Putamen (tissue), 1 donor: Measurements from ENCODE around the gene RAB31.

Source experiments
- DNase-seq: peaks from one replicate; pipeline ENCODE4 v3.0.0-alpha.2; 2016; ENCODE audit warnings: low spot score

The RAB31 gene

DNA sequence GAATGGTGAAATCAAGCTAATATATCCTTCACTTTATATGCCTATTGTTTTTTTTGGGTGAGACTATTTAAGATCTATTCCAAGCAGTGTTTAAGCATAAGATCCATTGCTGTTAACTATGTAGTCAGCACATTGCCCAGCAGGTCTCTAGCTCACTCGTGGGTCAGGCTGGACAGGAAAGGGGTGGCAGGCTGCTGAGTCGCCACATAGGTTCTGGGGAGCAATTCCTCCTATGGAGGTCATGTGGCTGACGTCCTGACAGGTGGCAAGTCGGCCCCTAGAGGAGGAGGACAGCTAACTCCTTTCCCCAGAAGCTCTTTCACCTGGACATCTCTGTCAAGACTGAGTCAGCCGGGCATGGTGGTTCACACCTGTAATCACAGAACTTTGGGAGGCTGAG is 13.9 kb upstream of the RAB31 start:
- DNase-seq: no peak

DNA sequence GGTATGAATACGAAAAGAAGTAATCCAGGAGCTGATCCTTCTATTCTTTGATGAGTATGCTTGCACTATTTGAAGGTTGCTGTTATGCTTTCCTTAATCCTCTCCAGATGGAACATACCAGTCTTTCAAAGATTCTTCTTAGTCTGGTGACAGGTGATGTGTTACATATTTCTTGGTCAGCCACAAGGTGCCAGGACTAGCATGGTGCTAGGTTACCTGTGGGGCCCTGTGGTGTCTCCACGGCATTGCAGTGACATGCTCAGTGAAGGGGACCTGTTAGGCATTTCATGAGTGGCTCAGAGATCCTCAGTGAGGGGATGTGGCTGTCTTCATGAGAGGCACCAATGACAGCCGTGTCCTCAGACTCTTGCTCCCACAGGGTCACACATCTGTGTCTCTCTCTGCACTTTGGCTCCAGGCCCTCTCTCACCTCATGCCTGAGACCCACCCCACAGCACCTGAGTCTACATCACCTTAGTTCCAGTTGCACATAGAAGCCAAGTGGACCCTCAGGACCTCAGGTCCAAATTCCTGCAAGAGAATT is 13.1 kb upstream of the RAB31 start:
- no peak for DNase-seq

DNA sequence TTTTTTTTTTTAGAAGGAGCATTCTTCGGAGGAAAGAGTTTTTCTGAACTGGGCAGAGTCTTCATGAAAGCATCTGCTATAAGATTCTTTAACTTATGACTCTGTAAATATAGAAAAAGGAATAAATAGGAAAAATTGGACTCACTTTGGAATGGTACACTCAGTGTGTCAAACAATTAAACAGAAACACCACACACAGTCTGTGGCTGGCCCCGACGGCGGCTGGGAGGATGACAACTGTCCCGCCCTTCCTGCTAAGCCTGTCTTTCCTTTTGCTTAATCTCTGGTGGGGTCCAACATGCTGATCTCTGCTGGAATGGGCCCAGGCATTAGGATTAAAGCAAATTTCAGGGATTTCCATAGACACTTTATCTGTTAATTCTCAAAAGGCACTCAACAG is 12.5 kb upstream of the RAB31 start:
- DNase-seq: no peak

DNA sequence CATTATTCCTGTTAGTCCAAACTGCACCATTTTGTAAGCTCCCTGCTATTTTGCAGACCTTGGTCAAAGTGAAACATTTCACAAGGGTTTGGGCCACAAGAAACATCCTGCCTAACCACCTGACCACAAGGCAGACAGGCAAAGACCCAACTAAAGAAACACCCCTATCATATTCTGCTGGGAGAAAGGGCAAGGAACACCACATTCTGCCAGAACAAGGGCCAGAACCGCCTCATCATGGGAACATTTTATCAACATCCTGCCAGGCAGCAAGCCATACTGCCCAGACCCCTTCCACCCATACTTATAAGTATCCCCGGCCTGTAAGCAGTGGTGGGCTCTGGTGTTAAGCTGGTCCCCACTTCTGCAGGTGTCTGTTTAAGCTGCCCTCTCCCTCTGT is 12.0 kb upstream of the RAB31 start:
- no peak for DNase-seq

DNA sequence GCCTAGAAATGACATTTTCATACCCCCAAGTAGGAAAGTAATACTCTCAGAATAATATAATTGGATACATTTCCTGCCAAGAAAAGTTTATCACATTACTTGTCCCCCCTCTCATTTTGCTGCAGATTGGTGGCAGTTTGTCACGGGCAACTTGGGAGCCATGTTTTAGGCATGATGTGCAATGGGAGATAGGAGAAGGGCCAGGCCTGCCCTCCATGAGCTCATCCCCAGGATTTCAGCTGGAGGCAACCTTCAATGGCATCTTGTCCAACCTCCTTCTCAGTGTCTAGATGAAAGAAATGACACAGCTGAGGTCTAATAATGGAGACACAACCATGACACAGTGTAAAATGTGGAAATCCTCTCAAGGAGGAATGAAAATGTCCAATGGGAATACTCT is 11.4 kb upstream of the RAB31 start:
- DNase-seq: no peak

DNA sequence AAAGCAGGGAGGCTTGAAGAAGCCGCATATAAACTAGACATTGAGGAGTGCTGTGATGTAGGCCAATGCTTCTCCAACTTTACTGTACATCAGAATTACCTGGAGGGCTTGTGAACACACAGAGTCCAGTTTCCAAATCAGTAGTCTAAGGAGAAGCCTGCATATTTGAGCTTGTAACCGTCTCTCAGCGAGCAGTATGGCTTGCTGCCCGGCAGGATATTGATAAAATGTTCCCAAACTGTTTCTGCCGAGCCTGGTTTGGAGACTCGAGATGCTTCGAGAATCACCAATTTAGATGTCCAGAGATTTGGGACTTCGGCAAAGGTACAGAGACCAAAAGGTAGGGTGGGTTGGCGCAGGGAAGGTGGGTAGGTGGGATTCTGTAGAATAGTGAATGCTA is 11.0 kb upstream of the RAB31 start:
- no peak for DNase-seq

DNA sequence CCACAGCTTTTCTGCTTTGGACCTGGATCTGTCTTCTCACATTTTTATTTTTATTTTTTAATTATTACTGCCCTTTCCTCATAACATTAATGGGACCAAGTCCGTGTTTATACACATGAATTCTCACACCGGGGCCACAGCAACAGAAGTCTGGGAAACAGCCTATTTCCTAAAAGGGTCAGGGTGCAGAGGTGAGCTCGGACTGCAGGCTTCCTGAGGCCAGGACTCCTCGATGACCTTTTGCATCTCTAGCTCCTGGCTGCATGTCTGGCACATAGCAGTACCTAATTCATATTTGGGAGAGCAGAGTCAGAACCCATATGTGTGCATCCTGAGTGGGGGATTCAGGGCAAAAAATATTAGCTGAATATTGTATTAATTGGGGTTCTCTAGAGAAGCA is 9.6 kb upstream of the RAB31 start:
- DNase-seq: no peak

DNA sequence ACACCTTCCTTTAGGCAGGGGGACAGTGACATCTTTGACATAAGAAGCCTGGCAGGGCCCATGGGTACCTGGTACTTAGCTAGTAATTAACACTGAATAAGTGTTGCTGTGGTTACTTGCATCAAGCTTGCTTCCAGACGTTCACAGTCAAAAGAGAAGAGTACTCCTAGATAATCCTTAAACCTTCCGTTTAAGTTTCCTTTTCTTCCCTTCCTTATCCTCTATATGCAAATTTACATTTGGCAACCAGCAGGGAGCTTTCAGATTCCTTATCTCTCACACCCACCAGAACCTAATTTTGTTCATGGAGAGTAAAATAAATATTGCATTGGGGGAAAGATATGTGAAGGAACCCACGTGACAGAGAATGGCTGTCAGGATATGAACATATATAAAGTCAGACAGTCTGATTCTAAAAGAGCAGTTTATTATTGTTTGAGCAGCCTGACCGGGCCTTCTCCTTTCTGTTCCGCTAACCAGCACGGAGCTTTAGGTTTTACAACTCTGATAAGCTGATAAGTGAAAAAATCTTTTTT is 7.8 kb upstream of the RAB31 start:
- no peak for DNase-seq

DNA sequence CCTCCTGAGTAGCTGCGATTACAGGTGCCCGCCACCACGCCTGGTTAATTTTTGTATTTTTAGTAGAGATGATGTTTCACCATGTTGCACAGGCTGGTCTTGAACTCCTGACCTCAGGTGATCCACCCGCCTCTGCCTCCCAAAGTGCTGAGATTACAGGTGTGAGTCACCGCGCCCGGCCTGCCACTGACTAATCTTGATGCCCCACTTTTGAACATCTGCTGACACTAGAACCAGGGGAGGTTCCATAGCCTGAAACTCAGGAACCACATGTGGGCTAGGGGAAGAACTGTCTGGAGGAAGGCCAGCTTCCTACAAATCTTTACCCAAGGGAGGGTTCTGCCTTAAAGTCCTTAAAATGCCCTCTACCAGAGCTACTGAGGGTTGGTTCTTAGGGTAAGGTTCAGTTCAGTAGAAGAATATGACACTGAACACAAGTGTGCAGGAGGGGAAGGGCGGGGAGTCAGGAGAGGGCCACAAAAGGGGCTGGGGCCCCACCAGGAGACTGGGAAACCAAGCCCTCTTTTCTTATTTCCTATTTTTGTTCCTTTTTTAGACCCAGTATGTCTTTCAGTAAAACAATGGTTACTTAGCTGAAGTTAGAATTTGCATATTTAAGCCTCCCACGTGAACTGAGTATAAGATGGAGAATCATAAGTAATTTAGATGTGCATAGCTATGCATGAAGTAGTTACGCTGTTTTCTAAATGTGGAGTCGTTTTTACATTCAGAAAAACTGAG is 6.3 kb upstream of the RAB31 start:
- DNase-seq: no peak

DNA sequence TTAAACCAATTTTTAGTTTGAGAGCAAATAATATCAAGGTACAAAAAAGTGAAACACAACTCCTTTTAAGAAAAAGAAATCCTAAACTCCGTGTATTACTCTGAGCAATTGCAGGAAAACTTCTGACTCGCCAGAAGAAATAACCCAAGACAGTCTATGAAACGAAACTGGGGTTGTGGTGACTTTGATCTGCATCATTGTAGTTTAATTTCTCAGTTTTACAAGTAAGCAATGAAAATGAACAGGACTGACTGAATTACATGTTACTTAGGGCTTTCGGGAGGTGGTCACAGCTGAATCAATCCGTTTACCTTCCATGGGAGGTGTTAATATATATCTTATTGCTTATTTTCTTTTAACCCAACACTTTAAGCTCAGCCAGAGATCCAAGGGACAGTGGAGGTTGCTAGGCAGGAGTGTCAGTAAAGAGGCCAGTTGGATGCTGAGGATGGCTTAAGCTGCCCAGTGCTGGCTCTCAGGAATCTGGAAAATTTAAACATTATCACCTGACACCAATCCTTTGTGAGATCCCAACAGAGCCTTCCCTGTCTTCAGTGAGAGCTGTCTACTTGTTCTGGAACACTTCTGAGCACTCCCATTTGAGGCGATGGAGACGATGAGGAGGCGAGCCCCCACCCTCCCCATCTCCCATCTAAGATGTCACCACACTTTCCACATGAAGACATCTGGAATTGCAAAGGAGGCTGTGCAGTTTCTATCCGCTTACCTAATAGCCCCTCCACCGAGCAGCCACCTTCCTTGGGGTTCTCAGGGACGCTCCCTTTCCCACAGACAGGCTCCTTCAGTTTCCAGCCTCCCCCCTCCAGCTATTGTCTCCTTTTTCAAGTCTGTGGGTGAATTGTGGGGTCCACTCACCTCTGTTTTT is 3.6 kb upstream of the RAB31 start:
- no peak for DNase-seq

DNA sequence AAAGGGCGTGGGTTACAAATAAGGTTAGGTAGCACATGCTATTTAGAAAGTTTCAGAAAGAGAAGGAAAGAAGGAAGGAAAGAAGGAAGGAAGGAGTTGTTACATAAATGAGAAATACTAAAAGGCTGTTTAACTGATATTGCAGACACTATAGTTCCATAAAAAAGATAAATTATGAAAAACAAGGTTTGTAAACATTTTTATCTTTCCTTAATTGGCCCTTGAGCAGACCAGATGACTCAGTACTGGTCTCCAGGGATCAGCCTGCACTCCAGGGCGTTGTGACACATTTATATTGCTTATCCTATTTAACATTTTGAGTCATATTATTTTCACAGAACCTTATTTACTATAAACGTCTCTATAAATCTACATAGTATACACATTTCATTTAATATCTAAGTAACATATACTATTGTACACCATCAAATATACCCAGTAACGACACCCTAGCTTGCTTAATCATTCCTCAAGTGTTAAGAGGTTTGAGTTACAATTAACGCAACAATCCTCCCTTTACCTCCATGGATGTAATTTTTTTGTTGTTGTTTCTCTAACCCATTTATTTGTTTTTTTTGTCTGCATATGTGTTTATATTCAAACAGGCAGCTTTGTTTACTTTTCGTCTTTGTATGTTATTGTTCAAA is 2.8 kb upstream of the RAB31 start:
- no peak for DNase-seq

DNA sequence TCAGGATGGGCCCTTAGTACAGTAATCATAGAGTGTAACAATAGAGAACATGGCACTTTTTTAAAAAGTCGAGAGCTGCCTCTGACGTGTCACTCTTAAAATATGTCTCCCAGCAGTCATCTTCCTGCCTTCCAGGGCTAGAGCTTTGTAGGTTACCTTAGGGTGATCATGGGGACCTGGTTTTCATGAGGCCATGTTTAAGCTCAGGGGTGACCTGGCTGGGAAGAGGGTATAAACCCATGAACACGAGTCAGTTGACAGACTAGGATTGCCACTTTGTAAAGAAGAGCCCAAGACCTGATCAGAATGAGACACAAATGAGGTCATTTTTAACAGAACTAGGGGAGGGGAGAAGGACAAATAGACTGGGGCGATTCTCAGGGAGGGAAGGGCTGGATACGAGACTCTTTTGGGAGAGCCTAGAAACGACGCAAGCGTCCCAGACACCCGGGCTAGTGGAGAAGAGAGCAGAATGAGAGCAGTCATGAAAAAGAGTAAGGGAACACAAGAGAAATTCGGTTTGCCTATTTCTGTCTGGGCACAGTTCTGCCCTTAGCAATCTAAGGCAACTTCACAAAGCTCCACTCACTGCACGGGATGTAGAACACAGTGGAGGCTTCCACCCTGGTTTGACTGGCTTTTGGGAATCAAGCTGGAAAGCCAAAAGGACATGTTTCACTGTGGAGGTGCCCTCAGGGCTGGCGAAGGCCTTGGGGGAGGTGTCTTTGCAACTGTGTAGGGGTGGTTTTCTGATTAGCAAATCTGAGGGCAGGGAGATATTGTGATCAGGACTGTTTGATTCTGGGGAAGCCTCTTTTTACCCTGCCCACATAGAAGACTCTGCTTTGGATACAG is 1.8 kb upstream of the RAB31 start:
- DNase-seq: no peak

DNA sequence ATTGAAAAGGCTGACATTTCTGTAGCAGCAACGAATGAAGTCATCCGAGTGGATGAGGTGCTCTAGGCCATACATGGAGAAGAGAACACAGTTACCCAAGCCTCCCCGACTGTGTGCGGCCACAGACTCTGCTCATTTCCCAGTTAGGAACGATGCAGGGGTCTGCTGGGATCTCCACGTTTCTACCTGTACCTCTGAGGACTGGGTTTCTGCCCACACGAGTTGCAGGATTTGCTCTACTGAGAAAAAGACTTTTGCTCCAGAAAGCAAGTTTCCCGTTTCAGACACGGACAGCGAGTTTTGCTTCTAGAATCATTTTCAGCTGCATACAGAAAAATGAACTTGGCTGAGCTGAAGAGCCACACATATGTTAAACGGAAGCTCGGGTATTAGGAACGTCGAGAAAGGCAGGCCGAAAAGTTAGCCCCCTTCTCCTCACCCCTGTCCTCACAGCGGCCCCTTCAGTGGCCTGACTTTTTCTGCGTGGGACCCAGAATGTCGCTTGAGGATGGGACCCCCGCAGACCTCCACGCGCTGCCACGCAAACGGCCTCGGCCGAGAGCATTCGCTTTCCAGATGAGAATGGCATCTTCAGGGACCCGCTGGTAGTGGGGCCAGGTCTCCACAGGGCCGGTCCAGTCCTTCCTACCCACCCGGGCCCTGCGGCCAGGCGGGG is 582 bp upstream of the RAB31 start:
- DNase-seq: no peak

DNA sequence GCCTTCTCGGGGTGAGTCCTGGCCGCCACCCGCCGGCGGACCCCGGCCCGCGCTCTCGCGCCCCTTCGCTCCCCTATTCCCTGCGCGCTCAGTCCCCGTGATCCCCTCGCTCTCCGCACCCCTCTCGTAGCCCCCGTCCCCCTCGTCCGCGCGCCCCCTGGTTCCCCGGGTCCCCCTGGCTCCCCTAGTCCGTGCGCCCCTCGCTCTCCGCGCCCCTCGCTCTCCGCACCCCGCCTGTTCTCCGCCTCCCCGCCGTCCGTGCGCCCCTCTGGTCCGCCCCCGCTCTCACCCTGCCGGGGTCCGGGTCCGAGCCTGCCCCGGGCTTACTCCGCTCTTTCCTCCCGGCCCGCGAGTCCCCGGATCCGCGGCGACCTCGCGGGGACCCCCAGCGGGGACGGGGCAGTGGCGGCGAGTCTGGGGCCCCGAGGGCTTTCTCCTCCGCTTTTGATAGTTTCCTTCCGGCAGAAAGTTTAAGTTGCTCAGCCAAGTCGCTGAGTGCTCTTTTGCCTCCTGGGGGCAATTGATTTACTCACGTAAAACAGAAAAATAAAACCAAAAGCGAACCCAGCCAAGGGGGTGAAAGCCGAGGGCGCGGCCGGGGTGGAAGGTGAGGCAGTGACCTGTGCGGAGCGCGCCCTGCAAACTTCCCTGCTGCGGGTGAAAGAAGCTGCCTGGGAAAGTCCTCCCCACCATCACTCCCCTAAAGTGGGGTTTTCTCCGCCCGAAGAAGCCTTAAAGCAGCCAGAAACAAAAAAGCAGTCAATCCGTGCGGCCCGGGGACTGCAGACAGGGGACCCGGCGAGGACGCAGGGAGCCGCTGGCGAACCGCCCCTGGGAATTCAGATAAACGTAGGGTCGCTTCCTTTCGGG is 568 bp downstream of the RAB31 start:
- DNase-seq: no peak

DNA sequence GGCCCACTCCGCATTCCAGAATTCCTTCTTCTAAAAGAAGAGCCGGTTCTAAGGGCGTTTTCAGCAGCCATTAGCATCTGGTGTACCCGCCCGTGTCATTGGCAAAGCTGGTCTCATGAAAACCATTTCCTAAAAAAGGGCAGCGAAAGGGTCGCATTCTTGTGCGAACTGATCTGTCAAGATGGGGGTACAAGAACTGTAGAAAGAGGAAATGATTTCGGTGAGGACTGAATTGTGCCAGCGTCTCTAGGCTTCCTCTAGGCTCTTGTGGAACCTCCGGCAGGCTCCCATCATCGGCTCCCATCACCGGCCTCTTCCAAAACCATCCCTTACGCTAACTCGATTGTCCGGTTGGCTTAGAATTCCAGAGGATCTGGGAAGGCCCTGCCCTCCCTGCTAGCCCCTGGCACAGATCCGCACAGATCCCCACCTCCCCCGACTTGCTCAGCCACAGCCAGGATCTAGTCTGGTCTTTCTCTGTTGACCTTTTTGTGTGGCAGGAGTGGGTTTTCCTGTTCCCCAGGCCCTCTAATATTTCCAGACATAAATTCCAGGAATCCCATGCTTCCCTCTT is 1.3 kb downstream of the RAB31 start:
- DNase-seq: no peak

DNA sequence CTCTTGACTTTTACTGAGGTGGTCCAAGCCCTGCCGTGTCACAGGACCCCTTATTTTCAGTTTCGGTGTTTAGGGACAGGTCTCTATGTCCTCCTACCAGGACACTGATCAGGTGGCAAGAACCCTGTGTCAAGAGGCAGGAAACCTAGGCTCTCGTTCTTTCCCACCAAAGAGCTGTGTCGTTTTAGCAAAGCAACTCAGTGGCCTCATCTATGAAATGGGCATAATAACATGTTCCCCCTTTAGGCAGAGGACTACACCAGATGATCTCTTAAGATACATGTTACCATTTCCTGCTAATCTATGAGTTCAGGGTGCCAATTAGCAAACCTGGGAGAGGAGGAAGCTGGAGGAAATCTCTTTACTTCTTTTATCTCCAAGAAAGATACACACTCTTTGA is 1.9 kb downstream of the RAB31 start:
- DNase-seq: no peak

DNA sequence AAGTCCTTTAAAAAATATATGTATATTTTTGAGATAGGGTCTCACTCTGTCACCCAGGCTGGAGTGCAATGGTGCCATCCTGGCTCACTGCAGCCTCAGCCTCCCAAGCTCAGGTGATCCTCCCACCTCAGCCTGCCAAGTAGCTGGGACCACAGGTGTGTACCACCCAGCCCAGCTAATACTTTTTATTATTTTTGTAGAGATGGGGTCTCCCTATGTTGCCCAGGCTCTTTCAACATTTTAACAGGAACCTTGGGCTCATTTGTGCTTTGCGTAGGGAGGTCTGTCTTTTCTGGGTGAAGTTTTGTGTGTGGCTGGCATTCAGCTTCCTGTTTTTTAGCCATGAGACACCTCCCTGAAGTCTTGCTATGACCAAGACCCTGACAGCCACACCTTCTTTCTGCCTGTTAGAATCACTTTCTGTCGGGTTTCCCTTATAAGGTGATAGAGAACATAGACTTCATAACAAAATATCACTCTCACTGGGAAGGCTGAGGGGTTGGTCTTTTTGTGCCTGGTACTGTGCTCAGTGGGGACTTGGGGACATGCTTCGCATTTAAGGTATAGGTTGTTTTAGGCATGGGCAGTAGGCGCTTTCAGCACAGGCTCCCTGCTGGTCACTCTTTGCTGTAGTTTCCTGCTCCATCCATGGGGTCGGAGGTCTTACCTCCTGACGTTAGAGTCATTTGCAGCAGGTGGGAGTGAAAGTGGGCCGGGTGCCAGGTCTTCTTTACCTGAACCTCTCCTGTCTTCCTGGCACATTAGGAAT is 3.4 kb downstream of the RAB31 start:
- DNase-seq: no peak

DNA sequence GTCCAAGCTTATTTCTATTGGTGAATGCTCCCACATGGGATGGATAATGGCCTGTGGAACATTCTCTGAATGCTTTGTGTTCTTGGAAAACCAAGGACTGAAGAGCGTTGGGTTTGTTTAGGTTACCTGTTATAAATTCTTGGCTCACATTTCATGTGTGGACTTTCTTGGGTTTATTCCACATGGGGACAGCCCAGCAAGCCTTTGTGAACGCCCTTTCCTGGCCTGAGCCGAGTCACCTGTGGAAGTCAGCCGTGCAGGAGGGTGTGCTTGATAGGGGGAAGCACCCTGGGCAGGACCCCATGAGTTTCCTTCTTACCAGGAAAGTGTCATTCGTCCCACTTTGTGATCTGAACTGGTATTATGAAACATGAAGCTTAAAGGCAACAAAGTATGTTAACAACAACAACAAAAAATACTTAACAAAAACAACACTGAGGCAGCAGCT is 4.1 kb downstream of the RAB31 start:
- no peak for DNase-seq

DNA sequence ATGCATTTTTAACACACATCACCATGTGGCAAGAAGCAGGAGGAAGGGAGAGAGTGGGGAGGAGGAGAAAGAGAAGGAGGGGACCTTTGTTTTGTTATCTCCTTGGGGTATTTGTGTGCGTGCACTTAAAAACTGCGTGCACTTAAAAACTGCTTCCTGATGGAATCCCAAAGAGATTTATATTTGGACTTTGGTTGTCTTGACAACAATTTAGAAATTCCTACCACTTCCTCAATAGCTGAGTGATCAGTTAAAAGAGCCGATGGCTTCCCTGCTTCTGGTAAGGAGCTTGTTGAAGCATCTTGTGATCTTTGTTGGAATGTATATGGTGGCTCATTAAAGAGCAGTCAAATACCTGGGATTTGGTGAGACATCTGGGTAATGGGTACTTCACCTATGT is 4.5 kb downstream of the RAB31 start:
- DNase-seq: no peak
